Measurements from ENCODE around the gene TMIE. TPM values are rescaled to one million over a fixed set of nuclear protein-coding genes. Genes with fewer than 3 reads are reported as not detected.

The TMIE gene
- total RNA-seq, 4 donors from 2014 or later = not detected

DNA sequence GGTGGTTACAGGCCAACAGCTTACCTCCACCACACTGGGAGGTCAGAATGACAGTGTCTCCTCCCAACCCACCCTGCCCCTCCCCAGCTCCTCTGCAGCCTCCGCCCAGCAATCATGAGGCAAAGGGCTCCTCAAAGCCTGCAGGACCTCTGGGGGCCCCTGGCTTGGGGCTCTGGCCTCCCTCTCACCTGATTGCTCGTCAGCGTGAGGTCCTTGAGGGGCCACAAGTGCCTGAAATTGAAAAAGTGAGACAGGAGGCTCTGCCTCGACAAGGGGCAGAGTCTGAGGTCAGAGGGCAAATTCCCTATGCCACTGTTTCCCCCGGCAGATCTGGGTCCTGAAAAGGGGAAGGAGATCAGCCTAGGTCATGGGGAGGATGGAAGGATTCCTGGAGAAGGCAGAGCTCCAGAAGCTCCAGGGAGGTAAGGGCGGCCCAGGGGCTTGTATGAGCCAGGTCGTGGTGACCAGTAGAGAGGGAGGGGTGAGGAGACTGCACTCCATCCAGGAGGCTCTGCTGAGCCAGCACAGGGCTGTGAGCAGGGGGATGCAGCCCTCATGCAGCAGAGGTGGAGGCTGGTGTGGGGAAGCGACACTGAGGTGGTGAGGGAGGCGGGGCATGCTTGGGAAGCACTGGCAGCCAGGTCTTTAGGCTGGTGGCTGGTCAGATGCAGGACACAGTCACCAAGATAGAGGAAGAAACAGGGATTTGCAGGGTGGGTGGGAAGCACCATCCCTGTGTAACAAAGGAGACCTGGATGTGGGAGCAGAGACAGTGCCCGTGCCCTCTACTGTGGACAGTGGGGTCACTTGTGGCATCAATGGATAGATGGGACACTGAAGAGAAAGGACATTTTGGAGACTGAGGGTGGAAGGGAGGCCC is 27.8 kb upstream of the TMIE start:
- in situ Hi-C loops (cut with MboI; ENCODE audit: low pct_ligation_motif_present in 1 of 4, low pct_unique_long_range_greater_than_20kb in 1 of 4, low sequenced_read_pairs in 3 of 4) = no loop called here
- Histone ChIP-seq H3K27me3 (no peaks in the 10 kb centered on the region), H3K4me1 (no peaks in the 10 kb centered on the region), H3K27ac (no peak overlapping the region), H3K9me3 (no peaks in the 10 kb centered on the region), H3K36me3 (no peaks in the 10 kb centered on the region), H3K4me3 (no peak overlapping the region)
- 71 to 87% methylated on average over 4 to 8 of the region's 10 CpGs for WGBS, 2 donors (ENCODE audit: low coverage in 1 of 2)
- TF ChIP-seq CTCF (IDR thresholded peaks at IDR 0.05) = no peak
- no peak for TF ChIP-seq POLR2A (IDR thresholded peaks at IDR 0.05)
- TF ChIP-seq POLR2AphosphoS5 (IDR thresholded peaks at IDR 0.05) = no peak
- TF ChIP-seq EP300 (IDR thresholded peaks at IDR 0.05; ENCODE audit: low read depth) = no peak
- no peak for DNase-seq
- intact Hi-C loops (cut with DNase I; ENCODE audit: low total_unique reads) = no loop called here

GRCh38 chr3:46674031-46674845 is 27.0 kb upstream of the TMIE start:
- peak in 2 of 5 experiments; percentile 10 to 13 for TF ChIP-seq CTCF (IDR thresholded peaks at IDR 0.05)
- TF ChIP-seq EP300 (IDR thresholded peaks at IDR 0.05; ENCODE audit: low read depth) = no peak
- DNase-seq = no peak
- Histone ChIP-seq H3K27ac (no peak overlapping the region), H3K4me3 (no peak overlapping the region), H3K27me3 (no peaks in the 10 kb centered on the region), H3K4me1 (no peaks in the 10 kb centered on the region), H3K36me3 (no peaks in the 10 kb centered on the region), H3K9me3 (no peaks in the 10 kb centered on the region)
- whole genome bisulfite sequencing, 2 donors (ENCODE audit: low coverage in 1 of 2) = 89 to 100% methylated on average over 1 to 12 of the region's 12 CpGs
- in situ Hi-C loops (cut with MboI; ENCODE audit: low pct_ligation_motif_present in 1 of 4, low pct_unique_long_range_greater_than_20kb in 1 of 4, low sequenced_read_pairs in 3 of 4) (no loop called here), intact Hi-C loops (cut with DNase I; ENCODE audit: low total_unique reads) (no loop called here)

DNA sequence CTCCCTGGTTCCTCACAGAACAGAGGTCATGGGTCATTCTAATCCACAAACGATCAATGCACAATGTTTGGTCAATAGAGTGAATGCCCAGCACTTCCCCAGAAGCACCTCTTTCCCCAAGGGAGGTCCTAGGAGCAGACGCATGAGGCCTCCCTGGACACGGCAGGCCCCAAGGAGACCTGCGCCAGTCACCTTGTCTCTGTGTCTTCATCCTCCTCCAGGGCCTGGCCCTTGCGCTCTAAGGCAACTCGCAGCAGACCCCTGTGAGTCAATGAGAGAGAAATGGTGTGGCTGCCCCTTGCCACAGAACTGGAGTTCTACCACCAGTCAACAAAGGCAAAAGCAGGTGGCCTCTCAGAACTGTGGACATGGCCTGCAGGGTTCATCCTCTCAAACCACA is 25.8 kb upstream of the TMIE start:
- no peaks in the 10 kb centered on the region for H3K27me3 ChIP-seq
- in situ Hi-C loops (cut with MboI; ENCODE audit: low pct_ligation_motif_present in 1 of 4, low pct_unique_long_range_greater_than_20kb in 1 of 4, low sequenced_read_pairs in 3 of 4) = no loop called here
- no peaks in the 10 kb centered on the region for H3K9me3 ChIP-seq
- WGBS, 2 donors (ENCODE audit: low coverage in 1 of 2) = 91% methylated on average over 6 of the region's 6 CpGs; no CpG with 5 or more reads in 1 of the 2 donors
- H3K4me1 ChIP-seq = no peaks in the 10 kb centered on the region
- TF ChIP-seq POLR2AphosphoS5 (IDR thresholded peaks at IDR 0.05) = no peak
- TF ChIP-seq CTCF (IDR thresholded peaks at IDR 0.05) = no peak
- no peak for TF ChIP-seq POLR2A (IDR thresholded peaks at IDR 0.05)
- TF ChIP-seq EP300 (IDR thresholded peaks at IDR 0.05; ENCODE audit: low read depth) = no peak
- no peaks in the 10 kb centered on the region for H3K36me3 ChIP-seq
- no peak overlapping the region for H3K4me3 ChIP-seq
- no peak overlapping the region for H3K27ac ChIP-seq
- intact Hi-C loops (cut with DNase I; ENCODE audit: low total_unique reads) = no loop called here
- no peak for DNase-seq

DNA sequence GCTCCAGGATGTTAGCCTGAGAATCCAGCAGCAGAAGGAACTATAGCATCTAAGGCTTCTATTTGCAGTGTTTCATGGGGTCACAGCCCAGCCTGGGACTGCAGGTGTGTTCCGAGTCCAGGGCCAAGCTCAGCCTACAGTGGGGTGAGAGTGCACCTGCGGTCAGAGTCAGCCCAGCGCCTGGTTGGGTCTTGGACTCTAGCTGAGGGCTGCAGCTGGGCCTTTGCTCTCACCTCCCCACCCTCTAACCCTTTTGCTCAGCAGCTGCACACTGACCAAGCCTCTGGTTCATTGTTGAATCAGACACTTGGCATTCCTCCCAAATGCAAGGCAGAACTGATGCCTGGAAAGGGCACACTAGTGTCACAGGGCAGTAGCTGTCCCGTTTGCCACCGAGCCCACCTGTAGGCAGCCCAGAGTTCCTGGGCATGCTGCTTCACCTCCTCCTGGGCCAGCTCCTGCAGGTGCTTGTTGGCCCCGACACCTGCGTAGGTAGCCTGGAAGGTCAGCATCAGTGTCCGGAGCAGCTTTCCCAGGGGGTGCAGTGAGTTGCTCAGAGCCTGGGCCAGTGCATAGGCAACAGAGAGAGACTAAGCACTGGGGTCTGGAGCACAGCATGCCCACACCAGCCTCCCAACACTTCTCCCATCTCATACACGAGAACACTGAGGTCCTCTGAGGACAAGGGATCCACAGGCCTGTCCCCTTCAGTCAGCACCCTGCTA is 25.2 kb upstream of the TMIE start:
- Histone ChIP-seq H3K4me3 (no peak overlapping the region), H3K36me3 (no peaks in the 10 kb centered on the region), H3K4me1 (no peaks in the 10 kb centered on the region), H3K27me3 (no peaks in the 10 kb centered on the region), H3K9me3 (no peaks in the 10 kb centered on the region), H3K27ac (no peak overlapping the region)
- DNase-seq = no peak
- 82% methylated on average over 8 of the region's 9 CpGs; no CpG with 5 or more reads in 1 of the 2 donors for WGBS, 2 donors (ENCODE audit: low coverage in 1 of 2)
- TF ChIP-seq POLR2AphosphoS5 (IDR thresholded peaks at IDR 0.05) (no peak), EP300 (IDR thresholded peaks at IDR 0.05; ENCODE audit: low read depth) (no peak), CTCF (IDR thresholded peaks at IDR 0.05) (no peak), POLR2A (IDR thresholded peaks at IDR 0.05) (no peak)
- intact Hi-C loops (cut with DNase I; ENCODE audit: low total_unique reads) = no loop called here
- in situ Hi-C loops (cut with MboI; ENCODE audit: low pct_ligation_motif_present in 1 of 4, low pct_unique_long_range_greater_than_20kb in 1 of 4, low sequenced_read_pairs in 3 of 4) = no loop called here
